SK-N-SH (cell line): ENCODE data around the gene HLTF. TPM values are rescaled to one million over a fixed set of nuclear protein-coding genes. Genes with fewer than 3 reads are reported as not detected.
A peak's percentile ranks its signal among the peaks of the same experiment; 100 is the strongest.

Experiments
- CTCF ChIA-PET: fragments of 300-600, 350-600 bp; formaldehyde crosslinking; extraction: SDS; loops from one replicate; lab custom pipeline; 2021; lab: Yijun Ruan, JAX
- POLR2A ChIA-PET: fragments of 350-600 bp; sonication (Branson Sonifier 250); formaldehyde crosslinking; extraction: SDS; loops from one replicate; lab custom pipeline; 2020; ENCODE audit warnings: antibody characterized with exemption, inconsistent platforms; lab: Yijun Ruan, JAX
- DNase-seq: peaks from one replicate; pipeline ENCODE4 v3.0.0; 2012
- H2AFZ ChIP-seq: fragments of 200-600 bp; sonication (generic); 2 replicates; pipeline ENCODE4 v1.8.1; 2016; ENCODE audit warnings: antibody characterized with exemption, mild to moderate bottlenecking, low read depth
- H3F3A ChIP-seq: fragments of 200-600 bp; sonication (generic); replicated peaks from 2 replicates; pipeline ENCODE3; 2016; ENCODE audit warnings: antibody characterized with exemption, mild to moderate bottlenecking; ENCODE audit not compliant: insufficient read depth
- H3K27ac ChIP-seq, 2 experiments: fragments of 200-500 bp in 1 of 2; fragments of 200-600 bp in 1 of 2; sonication (Bioruptor generic) in 1 of 2; sonication (generic), shearing (Covaris generic) in 1 of 2; 2 replicates each; pipeline versions ENCODE4 v1.5.1 to v1.6.1; 2014 to 2016; ENCODE audit warnings: low read depth in 2 of 2, inconsistent platforms in 1 of 2, low read length in 1 of 2, mild to moderate bottlenecking in 1 of 2, mixed read lengths in 1 of 2
- H3K27me3 ChIP-seq: fragments of 200-600 bp; sonication (generic), shearing (Covaris generic); 2 replicates; pipeline ENCODE4 v1.6.1; 2016; ENCODE audit warnings: mixed run types; ENCODE audit not compliant: insufficient read depth
- H3K36me3 ChIP-seq, 2 experiments: fragments of 200-500 bp in 1 of 2; fragments of 200-600 bp in 1 of 2; sonication (Bioruptor generic) in 1 of 2; sonication (generic) in 1 of 2; replicated peaks in 1 of 2; 2 replicates each; pipeline versions ENCODE3 to v1.5.1; 2014 to 2016; ENCODE audit warnings: low read length in 1 of 2, mild to moderate bottlenecking in 1 of 2; ENCODE audit not compliant: insufficient read depth in 2 of 2, control insufficient read depth in 1 of 2
- H3K4me1 ChIP-seq, 2 experiments: fragments of 200-500 bp in 1 of 2; fragments of 200-600 bp in 1 of 2; sonication (Bioruptor generic) in 1 of 2; sonication (generic), shearing (Covaris generic) in 1 of 2; 2 replicates each; pipeline versions ENCODE4 v1.5.1 to v1.6.1; 2014 to 2016; ENCODE audit warnings: low read depth in 1 of 2, low read length in 1 of 2, mixed run types in 1 of 2; ENCODE audit not compliant: insufficient read depth in 2 of 2, control insufficient read depth in 1 of 2
- H3K4me2 ChIP-seq: fragments of 200-600 bp; sonication (generic), shearing (Covaris generic); 2 replicates; pipeline ENCODE4 v1.6.1; 2017; ENCODE audit warnings: mixed run types
- H3K4me3 ChIP-seq, 2 experiments: fragments of 200-500 bp in 1 of 2; fragments of 200-600 bp in 1 of 2; sonication (Bioruptor generic) in 1 of 2; sonication (generic), shearing (Covaris generic) in 1 of 2; 2 replicates each; pipeline versions ENCODE4 v1.5.1 to v1.8.1; 2014 to 2016; ENCODE audit warnings: low read depth in 2 of 2, inconsistent platforms in 1 of 2, low read length in 1 of 2, mild to moderate bottlenecking in 1 of 2, mixed read lengths in 1 of 2, moderate library complexity in 1 of 2
- H3K79me2 ChIP-seq: fragments of 200-600 bp; sonication (generic); 2 replicates; pipeline ENCODE4 v1.8.1; 2017; ENCODE audit warnings: mild to moderate bottlenecking; ENCODE audit not compliant: insufficient read depth
- H3K9ac ChIP-seq: fragments of 200-600 bp; sonication (generic); 2 replicates; pipeline ENCODE4 v1.6.1; 2017; ENCODE audit warnings: mixed run types
- H3K9me2 ChIP-seq: fragments of 200-600 bp; sonication (generic); 2 replicates; pipeline ENCODE4 v1.6.1; 2017; ENCODE audit warnings: mixed run types
- H3K9me3 ChIP-seq: fragments of 200-600 bp; sonication (generic); 2 replicates; pipeline ENCODE4 v1.6.1; 2017; ENCODE audit warnings: mixed run types, mild to moderate bottlenecking, moderate library complexity
- H4K20me1 ChIP-seq: fragments of 200-600 bp; sonication (generic); 2 replicates; pipeline ENCODE4 v1.6.1; 2017; ENCODE audit warnings: mild to moderate bottlenecking, mixed run types; ENCODE audit not compliant: insufficient read depth
- CHD2 ChIP-seq: fragments of 150-350 bp; IDR thresholded peaks from 2 replicates; pipeline ENCODE4 v1.6.1; 2018; ENCODE audit warnings: low read length; ENCODE audit not compliant: partially characterized antibody
- ELF1 ChIP-seq: IDR thresholded peaks from 2 replicates; pipeline ENCODE4 v1.4.0; 2012
- FOXM1 ChIP-seq: IDR thresholded peaks from 2 replicates; pipeline ENCODE4 v1.4.0; 2012; ENCODE audit warnings: low read depth, mild to moderate bottlenecking
- IRF3 ChIP-seq: fragments of 150-350 bp; IDR thresholded peaks from 2 replicates; pipeline ENCODE4 v1.6.1; 2016; ENCODE audit warnings: mild to moderate bottlenecking, low read depth, low read length
- MAX ChIP-seq: IDR thresholded peaks from 2 replicates; pipeline ENCODE4 v1.4.0; 2012; ENCODE audit warnings: low read depth
- MXI1 ChIP-seq: IDR thresholded peaks from 2 replicates; pipeline ENCODE4 v1.6.1; 2012; ENCODE audit warnings: mild to moderate bottlenecking, low read depth, low read length, improper control_type of control experiment
- POLR2AphosphoS5 ChIP-seq: IDR thresholded peaks from 2 replicates; pipeline ENCODE4 v1.6.1; 2012; ENCODE audit warnings: low read depth, low read length
- RAD21 ChIP-seq: IDR thresholded peaks from 2 replicates; pipeline ENCODE4 v1.6.1; 2012; ENCODE audit warnings: mild to moderate bottlenecking, low read length
- RFX5 ChIP-seq: IDR thresholded peaks from 2 replicates; pipeline ENCODE4 v1.6.1; 2012; ENCODE audit warnings: mild to moderate bottlenecking, improper control_type of control experiment, low read length
- SMC3 ChIP-seq: IDR thresholded peaks from 2 replicates; pipeline ENCODE4 v1.6.1; 2012; ENCODE audit warnings: low read depth, low read length, improper control_type of control experiment
- TAF1 ChIP-seq: IDR thresholded peaks from 2 replicates; pipeline ENCODE4 v1.6.1; 2012; ENCODE audit warnings: low read depth, mild to moderate bottlenecking, low read length, moderate library complexity, borderline replicate concordance
- TCF12 ChIP-seq: IDR thresholded peaks from 2 replicates; pipeline ENCODE4 v1.4.0; 2012
- USF2 ChIP-seq: fragments of 150-350 bp; IDR thresholded peaks from 2 replicates; pipeline ENCODE4 v1.6.1; 2017; ENCODE audit warnings: antibody characterized with exemption, low read length, low read depth, borderline replicate concordance
- ZBTB33 ChIP-seq: IDR thresholded peaks from 2 replicates; pipeline ENCODE4 v1.4.0; 2012; ENCODE audit warnings: low read depth, borderline replicate concordance
- WGBS: methylation state at CpG from one replicate; pipeline ENCODE4 v1.1.6; 2017; ENCODE audit warnings: low lambda C conversion rate; 5-methylcytosine and 5-hydroxymethylcytosine counted together
- polyA plus RNA-seq, 3 experiments: library from polyadenylated mRNA; depleted of rRNA; stranded (reverse); fragments of >200 nt; gene quantifications; 2 replicates each; pipeline ENCODE4 v1.2.3, GENCODE V29; 2012

The HLTF gene
- polyA plus RNA-seq, 1 of the 3 experiments (the other 2 are of a cell fraction): 10.1 TPM

GRCh38 chr3:148992635-148993255 lies 93.6 kb downstream of the HLTF start:
- Histone ChIP-seq H3K9me3 (no peaks in the 10 kb centered on the region), H3K36me3 (peaks cover 17 to 21% of the 10 kb centered on the region in 2 experiments), H3K27ac (no peak overlapping the region), H4K20me1 (no peaks in the 10 kb centered on the region), H3K4me1 (peaks cover 3 to 4% of the 10 kb centered on the region in 2 experiments; a peak in 1 of 4 replicates), H3K4me2 (peak overlapping the region; percentile 86), H3K4me3 (peak overlapping the region; percentile 81 to 82; a peak in 3 of 4 replicates), H2AFZ (0 out of 2 replicates have a peak overlapping the region, but pooled peaks have one; percentile 99), H3K27me3 (no peaks in the 10 kb centered on the region), H3K9ac (no peak overlapping the region; the same call in 1 of the 2 replicates), H3F3A (peaks cover 4% of the 10 kb centered on the region), H3K9me2 (no peaks in the 10 kb centered on the region), H3K79me2 (peaks cover 6% of the 10 kb centered on the region; the same call in 1 of the 2 replicates)
- POLR2A ChIA-PET: no interaction called here
- WGBS: 98% methylated on average over 10 of the region's 10 CpGs
- DNase-seq: no peak
- TF ChIP-seq RAD21 (no peak), TAF1 (no peak), USF2 (no peak), MAX (no peak), ZBTB33 (no peak), MXI1 (no peak), POLR2AphosphoS5 (no peak), ELF1 (no peak), CHD2 (no peak), TCF12 (no peak), SMC3 (no peak), FOXM1 (no peak), RFX5 (no peak)
- CTCF ChIA-PET: interaction anchor here (0.8 to 2.3 kb wide), 5 partner anchors 9 to 280 kb away, joined by 3 to 9 read pairs (median 3); no protein-coding TSS in a partner anchor

- Histone ChIP-seq H3K4me3 (peak overlapping the region; percentile 81 to 82), H3K9me2 (no peaks in the 10 kb centered on the region), H3K4me2 (peak overlapping the region; percentile 86), H4K20me1 (no peaks in the 10 kb centered on the region), H3K27ac (peak overlapping the region; percentile 71 to 79), H3K36me3 (peaks cover 15 to 17% of the 10 kb centered on the region in 2 experiments), H3K9ac (peak overlapping the region; percentile 84), H3K27me3 (no peaks in the 10 kb centered on the region), H3K79me2 (peaks cover 6% of the 10 kb centered on the region; the same call in 1 of the 2 replicates), H2AFZ (peak overlapping the region; percentile 99), H3F3A (peaks cover 4% of the 10 kb centered on the region), H3K4me1 (peaks cover 3 to 4% of the 10 kb centered on the region in 2 experiments; a peak in 1 of 4 replicates), H3K9me3 (no peaks in the 10 kb centered on the region)
- TF ChIP-seq IRF3: no peak
- ChIA-PET CTCF (interaction anchor here (0.6 to 2.3 kb wide), 8 partner anchors 9 to 280 kb away, joined by 3 to 9 read pairs (median 3); no protein-coding TSS in a partner anchor), POLR2A (no interaction called here)
- 14% methylated on average over 12 of the region's 34 CpGs for WGBS
- DNase-seq: no peak
Measured at GRCh38 chr3:148992027-148992634, 94.2 kb downstream of the HLTF start.
